Uterus (tissue), 4 donors: ENCODE measurements around the gene ISYNA1. TPM values are rescaled to one million over a fixed set of nuclear protein-coding genes. Genes with fewer than 3 reads are reported as not detected.

Experiments
- DNase-seq, 2 donors: peaks; one replicate each; pipeline ENCODE4 v3.0.0-alpha.2; 2019 to 2020
- H3K27ac ChIP-seq, 2 donors: fragments of 200-600 bp; sonication (generic); 1 replicate in 1 of 2; 2 replicates in 1 of 2; pipeline ENCODE4 v1.5.1; 2016 to 2018
- H3K27me3 ChIP-seq, 2 donors: fragments of 200-600 bp; sonication (generic); one replicate each; pipeline ENCODE4 v1.5.1; 2018 to 2019; ENCODE audit warnings: control low read depth in 1 of 2
- H3K36me3 ChIP-seq, 2 donors: fragments of 200-600 bp; sonication (generic); one replicate each; pipeline ENCODE4 v1.5.1; 2019; ENCODE audit warnings: control low read depth in 1 of 2
- H3K4me1 ChIP-seq, 2 donors: fragments of 200-600 bp; sonication (generic); one replicate each; pipeline ENCODE4 v1.5.1; 2018 to 2019; ENCODE audit warnings: control low read depth in 1 of 2
- H3K4me3 ChIP-seq, 2 donors: fragments of 200-600 bp; sonication (generic); 1 replicate in 1 of 2; 2 replicates in 1 of 2; pipeline ENCODE4 v1.5.1; 2018 to 2019; ENCODE audit warnings: mild to moderate bottlenecking in 1 of 2
- H3K9me3 ChIP-seq, 2 donors: fragments of 200-600 bp; sonication (generic); one replicate each; pipeline ENCODE4 v1.5.1; 2019; ENCODE audit warnings: control low read depth in 1 of 2
- CTCF ChIP-seq, 4 experiments: fragments of 200-600 bp in 2 of 4; fragments of 450-650 bp in 2 of 4; sonication (generic) in 2 of 4; IDR thresholded peaks; one replicate each; pipeline ENCODE4 v1.5.1; 2016 to 2019; ENCODE audit warnings: antibody characterized with exemption in 4 of 4, mild to moderate bottlenecking in 2 of 4, moderate library complexity in 1 of 4
- POLR2A ChIP-seq, 2 donors: fragments of 450-650 bp; IDR thresholded peaks; one replicate each; pipeline ENCODE4 v1.6.1; 2016; ENCODE audit warnings: antibody characterized with exemption in 2 of 2, mild to moderate bottlenecking in 1 of 2, moderate library complexity in 1 of 2
- intact Hi-C: fragments of 100-400 bp; cut with DNase I; formaldehyde crosslinking; loops from one replicate; pipeline ENCODE4 v1.15.1; 2023; ENCODE audit warnings: low total_unique reads
- total RNA-seq, 4 donors: library from RNA; depleted of rRNA in 3 of 4; stranded (reverse); fragments of >200 nt in 3 of 4; gene quantifications; one replicate each; pipeline versions ENCODE4 v1.1.0 to v1.2.4, GENCODE V29; 2014 to 2023
- donor health status: DM: yes; HTN: yes; CAD: no.

ISYNA1 gene
- total RNA-seq, 4 donors from 2014 or later: 56.8 to 152 (median 106) TPM

- Histone ChIP-seq H3K27me3 (no peaks in the 10 kb centered on the region), H3K9me3 (no peaks in the 10 kb centered on the region), H3K27ac (peak within 1 kb of the TSS; percentile 90 to 93), H3K4me3 (peak within 1 kb of the TSS; percentile 37 to 62), H3K4me1 (peaks cover 0 to 33% of the 10 kb centered on the region in 2 donors), H3K36me3 (no peaks in the 10 kb centered on the region)
- intact Hi-C loops: loop anchor here (10.0 kb wide), 1 partner anchor 74 kb away; the partner anchor contains the start of gene PGPEP1
- TF ChIP-seq POLR2A (IDR thresholded peaks at IDR 0.05): peak; percentile 50 to 76
- TF ChIP-seq CTCF (IDR thresholded peaks at IDR 0.05): peak in 3 of 4 experiments; percentile 50 to 67 (median 66)
- peak; percentile 62 to 80 for DNase-seq
These were observed 18.7 kb downstream of the ISYNA1 start, which contains the start of gene SSBP4 for GRCh38 chr19:18419195-18419698. TSS of gene SSBP4 (plus strand) at chr19:18419398. CDS start at chr19:18419649, 251 bp downstream.

GRCh38 chr19:18418483-18419194 is 19.3 kb downstream of the ISYNA1 start:
- Histone ChIP-seq H3K27me3 (no peaks in the 10 kb centered on the region), H3K4me3 (peak overlapping the region; percentile 37 to 62), H3K36me3 (no peaks in the 10 kb centered on the region), H3K27ac (peak overlapping the region; percentile 90 to 93), H3K4me1 (peaks cover 0 to 34% of the 10 kb centered on the region in 2 donors), H3K9me3 (no peaks in the 10 kb centered on the region)
- no peak for TF ChIP-seq POLR2A (IDR thresholded peaks at IDR 0.05)
- no peak for TF ChIP-seq CTCF (IDR thresholded peaks at IDR 0.05)
- intact Hi-C loops: loop anchor here (10.0 kb wide), 1 partner anchor 74 kb away; the partner anchor contains the start of gene PGPEP1
- peak in 1 of 2 donors; percentile 66 for DNase-seq

GRCh38 chr19:18418029-18418482 is 19.9 kb downstream of the ISYNA1 start:
- H3K4me1 ChIP-seq: peaks cover 0 to 34% of the 10 kb centered on the region in 2 donors
- DNase-seq: peak in 1 of 2 donors; percentile 72
- intact Hi-C loops: loop anchor here (10.0 kb wide), 1 partner anchor 73 kb away; the partner anchor contains the start of gene PGPEP1
- peak overlapping the region; percentile 90 to 93 for H3K27ac ChIP-seq
- H3K9me3 ChIP-seq: no peaks in the 10 kb centered on the region
- peak overlapping the region in 1 of 2 donors; percentile 46 for H3K4me3 ChIP-seq
- no peaks in the 10 kb centered on the region for H3K27me3 ChIP-seq
- no peaks in the 10 kb centered on the region for H3K36me3 ChIP-seq
- TF ChIP-seq CTCF (IDR thresholded peaks at IDR 0.05): no peak
- TF ChIP-seq POLR2A (IDR thresholded peaks at IDR 0.05): no peak

- TF ChIP-seq CTCF (IDR thresholded peaks at IDR 0.05) (peak in 1 of 4 experiments; percentile 2), POLR2A (IDR thresholded peaks at IDR 0.05) (peak in 1 of 2 donors; percentile 66)
- DNase-seq: peak; percentile 81 to 86
- no peaks in the 10 kb centered on the region for H3K36me3 ChIP-seq
- no peaks in the 10 kb centered on the region for H3K27me3 ChIP-seq
- peak overlapping the region; percentile 90 to 93 for H3K27ac ChIP-seq
- H3K4me1 ChIP-seq: peaks cover 0 to 34% of the 10 kb centered on the region in 2 donors
- no peaks in the 10 kb centered on the region for H3K9me3 ChIP-seq
- intact Hi-C loops: loop anchor here (10.0 kb wide), 1 partner anchor 73 kb away; the partner anchor contains the start of gene PGPEP1
- peak overlapping the region; percentile 36 to 46 for H3K4me3 ChIP-seq
These were observed 20.5 kb downstream of the ISYNA1 start for GRCh38 chr19:18417250-18418028.
